GM18511 (cell line): ENCODE data around the gene RPS6KA2.
"Not testable (repeated sequence)": the region's sequence is repeated elsewhere in the genome, so short reads cannot be mapped to it uniquely, and the experiment has no call there.

Source experiments
- ATAC-seq: cut with Tn5 transposase; IDR thresholded peaks from one replicate; pipeline ENCODE4 v1.9.1; 2021; ENCODE audit warnings: mild to moderate bottlenecking, moderate library complexity; ENCODE audit not compliant: unreplicated experiment

The RPS6KA2 gene

GRCh38 chr6:166386111-166386510, 240.9 kb downstream of the RPS6KA2 start:
- ATAC-seq, result no peak

- ATAC-seq, result peak; percentile 4
Observed at GRCh38 chr6:166383802-166384363, 243.2 kb downstream of the RPS6KA2 start.

GRCh38 chr6:166382933-166383801, 243.9 kb downstream of the RPS6KA2 start, which contains the start of gene MPC1:
Gene MPC1, minus strand, starts transcription at chr6:166382940. Its CDS starts 64 bp downstream, at chr6:166382876.
- peak; percentile 89 for ATAC-seq

- peak; percentile 10 for ATAC-seq
Observed at GRCh38 chr6:166382500-166382932, 244.5 kb downstream of the RPS6KA2 start.

- peak; percentile 56 for ATAC-seq
Observed at GRCh38 chr6:166381733-166382499, 245.1 kb downstream of the RPS6KA2 start.

GRCh38 chr6:166381381-166381732, 245.7 kb downstream of the RPS6KA2 start:
- ATAC-seq, result no peak

GRCh38 chr6:166379800-166380199, 247.3 kb downstream of the RPS6KA2 start:
- ATAC-seq, result no peak

- no peak for ATAC-seq
Observed at GRCh38 chr6:166379103-166379586, 247.9 kb downstream of the RPS6KA2 start.

GRCh38 chr6:166377721-166378120, 249.3 kb downstream of the RPS6KA2 start:
- no peak for ATAC-seq

GRCh38 chr6:166375013-166375412, 252.0 kb downstream of the RPS6KA2 start:
- ATAC-seq, result no peak

GRCh38 chr6:166370489-166370888, 256.6 kb downstream of the RPS6KA2 start:
- ATAC-seq, result no peak

- ATAC-seq, result no peak
Observed at GRCh38 chr6:166369782-166370181, 257.3 kb downstream of the RPS6KA2 start.

GRCh38 chr6:166366921-166367320, 260.1 kb downstream of the RPS6KA2 start:
- no peak for ATAC-seq

- no peak for ATAC-seq
Observed at GRCh38 chr6:166365806-166366205, 261.2 kb downstream of the RPS6KA2 start.

GRCh38 chr6:166365221-166365620, 261.8 kb downstream of the RPS6KA2 start:
- ATAC-seq, result no peak

GRCh38 chr6:166364456-166364855, 262.6 kb downstream of the RPS6KA2 start:
- ATAC-seq, result no peak

GRCh38 chr6:166362427-166362826, 264.6 kb downstream of the RPS6KA2 start:
- ATAC-seq, result not testable (repeated sequence)

GRCh38 chr6:166361077-166361429, 266.0 kb downstream of the RPS6KA2 start:
- ATAC-seq, result no peak

- no peak for ATAC-seq
Observed at GRCh38 chr6:166360243-166361076, 266.6 kb downstream of the RPS6KA2 start.
